ENCODE data around the gene CCDC158.

CCDC158 gene

GRCh38 chr4:76374798-76375197 lies 46.1 kb downstream of the CCDC158 start:
- Histone ChIP-seq H3K27ac (ENCODE audit: low read depth, low read length, poor library complexity, severe bottlenecking) (no peak overlapping the region), H3K4me1 (ENCODE audit: insufficient read depth, low read length, severe bottlenecking) (no peaks in the 10 kb centered on the region), H2AFZ (ENCODE audit: low read length) (no peak overlapping the region), H3K36me3 (ENCODE audit: insufficient read depth, low read length) (no peaks in the 10 kb centered on the region), H3K9ac (ENCODE audit: low read length) (no peak overlapping the region), H4K20me1 (ENCODE audit: insufficient read depth, low read length) (no peaks in the 10 kb centered on the region), H3K79me2 (ENCODE audit: insufficient read depth, low read length) (no peaks in the 10 kb centered on the region), H3K9me2 (ENCODE audit: low read depth, low read length) (no peaks in the 10 kb centered on the region), H3K4me2 (ENCODE audit: low read length) (no peak overlapping the region), H3K27me3 (ENCODE audit: insufficient read depth, low read length) (no peaks in the 10 kb centered on the region), H3K4me3 (ENCODE audit: low read depth, low read length, poor library complexity, severe bottlenecking) (no peak overlapping the region), H3K9me3 (ENCODE audit: low read length) (no peaks in the 10 kb centered on the region), H3F3A (ENCODE audit: insufficient read depth, low read length) (no peaks in the 10 kb centered on the region)
- TF ChIP-seq, protein P1, sequence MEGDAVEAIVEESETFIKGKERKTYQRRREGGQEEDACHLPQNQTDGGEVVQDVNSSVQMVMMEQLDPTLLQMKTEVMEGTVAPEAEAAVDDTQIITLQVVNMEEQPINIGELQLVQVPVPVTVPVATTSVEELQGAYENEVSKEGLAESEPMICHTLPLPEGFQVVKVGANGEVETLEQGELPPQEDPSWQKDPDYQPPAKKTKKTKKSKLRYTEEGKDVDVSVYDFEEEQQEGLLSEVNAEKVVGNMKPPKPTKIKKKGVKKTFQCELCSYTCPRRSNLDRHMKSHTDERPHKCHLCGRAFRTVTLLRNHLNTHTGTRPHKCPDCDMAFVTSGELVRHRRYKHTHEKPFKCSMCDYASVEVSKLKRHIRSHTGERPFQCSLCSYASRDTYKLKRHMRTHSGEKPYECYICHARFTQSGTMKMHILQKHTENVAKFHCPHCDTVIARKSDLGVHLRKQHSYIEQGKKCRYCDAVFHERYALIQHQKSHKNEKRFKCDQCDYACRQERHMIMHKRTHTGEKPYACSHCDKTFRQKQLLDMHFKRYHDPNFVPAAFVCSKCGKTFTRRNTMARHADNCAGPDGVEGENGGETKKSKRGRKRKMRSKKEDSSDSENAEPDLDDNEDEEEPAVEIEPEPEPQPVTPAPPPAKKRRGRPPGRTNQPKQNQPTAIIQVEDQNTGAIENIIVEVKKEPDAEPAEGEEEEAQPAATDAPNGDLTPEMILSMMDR (IDR thresholded peaks at IDR 0.05; ENCODE audit: low read length) = no peak
- no peak for TF ChIP-seq EZH2 (IDR thresholded peaks at IDR 0.05; ENCODE audit: borderline replicate concordance, low read length)

DNA sequence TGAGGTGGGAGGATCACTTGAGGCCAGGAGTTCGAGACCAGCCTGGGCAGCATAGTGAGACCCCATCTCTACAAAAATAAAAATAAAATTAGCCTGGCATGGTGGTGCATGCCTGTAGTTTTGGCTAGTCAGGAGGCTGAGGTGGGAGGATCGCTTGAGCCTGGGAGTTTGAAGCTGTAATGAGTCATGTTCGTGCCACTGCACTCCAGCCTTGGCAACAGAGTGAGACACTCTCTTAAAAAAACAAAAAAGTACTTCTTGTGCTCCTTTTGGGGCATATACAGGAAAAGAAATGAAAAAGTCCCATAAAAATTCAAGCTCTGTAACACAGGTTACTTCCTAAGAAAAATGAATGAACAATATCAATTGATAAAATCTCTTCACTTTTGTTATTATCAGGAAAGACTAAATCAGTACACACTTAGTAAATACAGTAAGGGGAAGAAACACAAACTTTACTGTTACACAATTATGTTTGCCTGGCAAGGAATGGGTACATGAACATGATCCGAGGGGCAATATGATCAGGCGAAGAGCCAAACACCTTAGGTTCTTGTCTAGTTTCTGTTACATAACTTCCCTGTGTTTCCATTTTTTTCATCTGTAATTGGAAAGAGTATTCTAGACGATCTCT lies 46.9 kb downstream of the CCDC158 start:
- TF ChIP-seq, protein P1 (IDR thresholded peaks at IDR 0.05; ENCODE audit: low read length) = no peak
- TF ChIP-seq EZH2 (IDR thresholded peaks at IDR 0.05; ENCODE audit: borderline replicate concordance, low read length) = no peak
- H3K9me2 ChIP-seq (ENCODE audit: low read depth, low read length) = no peaks in the 10 kb centered on the region
- no peak overlapping the region for H3K4me3 ChIP-seq (ENCODE audit: low read depth, low read length, poor library complexity, severe bottlenecking)
- no peaks in the 10 kb centered on the region for H3K27me3 ChIP-seq (ENCODE audit: insufficient read depth, low read length)
- no peaks in the 10 kb centered on the region for H3F3A ChIP-seq (ENCODE audit: insufficient read depth, low read length)
- H3K27ac ChIP-seq (ENCODE audit: low read depth, low read length, poor library complexity, severe bottlenecking) = no peak overlapping the region
- H2AFZ ChIP-seq (ENCODE audit: low read length) = no peak overlapping the region
- no peaks in the 10 kb centered on the region for H3K4me1 ChIP-seq (ENCODE audit: insufficient read depth, low read length, severe bottlenecking)
- H3K79me2 ChIP-seq (ENCODE audit: insufficient read depth, low read length) = no peaks in the 10 kb centered on the region
- H4K20me1 ChIP-seq (ENCODE audit: insufficient read depth, low read length) = no peaks in the 10 kb centered on the region
- no peak overlapping the region for H3K4me2 ChIP-seq (ENCODE audit: low read length)
- no peaks in the 10 kb centered on the region for H3K9me3 ChIP-seq (ENCODE audit: low read length)
- no peaks in the 10 kb centered on the region for H3K36me3 ChIP-seq (ENCODE audit: insufficient read depth, low read length)
- no peak overlapping the region for H3K9ac ChIP-seq (ENCODE audit: low read length)

- H3K4me2 ChIP-seq (ENCODE audit: low read length) = no peak overlapping the region
- H3K79me2 ChIP-seq (ENCODE audit: insufficient read depth, low read length) = no peaks in the 10 kb centered on the region
- no peaks in the 10 kb centered on the region for H3K9me2 ChIP-seq (ENCODE audit: low read depth, low read length)
- no peaks in the 10 kb centered on the region for H3K9me3 ChIP-seq (ENCODE audit: low read length)
- H3F3A ChIP-seq (ENCODE audit: insufficient read depth, low read length) = no peaks in the 10 kb centered on the region
- H3K4me3 ChIP-seq (ENCODE audit: low read depth, low read length, poor library complexity, severe bottlenecking) = no peak overlapping the region
- H2AFZ ChIP-seq (ENCODE audit: low read length) = no peak overlapping the region
- H3K36me3 ChIP-seq (ENCODE audit: insufficient read depth, low read length) = no peaks in the 10 kb centered on the region
- no peaks in the 10 kb centered on the region for H4K20me1 ChIP-seq (ENCODE audit: insufficient read depth, low read length)
- no peaks in the 10 kb centered on the region for H3K4me1 ChIP-seq (ENCODE audit: insufficient read depth, low read length, severe bottlenecking)
- no peak overlapping the region for H3K27ac ChIP-seq (ENCODE audit: low read depth, low read length, poor library complexity, severe bottlenecking)
- no peaks in the 10 kb centered on the region for H3K27me3 ChIP-seq (ENCODE audit: insufficient read depth, low read length)
- TF ChIP-seq, protein P1 (IDR thresholded peaks at IDR 0.05; ENCODE audit: low read length) = no peak
- TF ChIP-seq EZH2 (IDR thresholded peaks at IDR 0.05; ENCODE audit: borderline replicate concordance, low read length) = no peak
- H3K9ac ChIP-seq (ENCODE audit: low read length) = no peak overlapping the region
These were observed 54.2 kb downstream of the CCDC158 start for GRCh38 chr4:76366737-76367136.
